K562 (cell line): ENCODE results near the gene MALAT1. TPM values are rescaled to one million over a fixed set of nuclear protein-coding genes. Genes with fewer than 3 reads are reported as not detected.
A peak's percentile ranks its signal among the peaks of the same experiment; 100 is the strongest.

Experiments
- ARHGAP35 ChIP-seq: fragments of 450-650 bp; IDR thresholded peaks from 2 replicates; pipeline ENCODE4 v1.6.1; 2018; ENCODE audit not compliant: partially characterized antibody
- BRD4 ChIP-seq: fragments of 200-600 bp; sonication (generic); IDR thresholded peaks from 2 replicates; pipeline ENCODE4 v1.6.1; 2017; ENCODE audit warnings: inconsistent platforms
- CBFA2T2 ChIP-seq: fragments of 450-650 bp; conservative IDR thresholded peaks from 2 replicates; pipeline ENCODE4 v1.6.1; 2017; ENCODE audit warnings: mild to moderate bottlenecking
- ESRRA ChIP-seq: fragments of 450-650 bp; IDR thresholded peaks from 2 replicates; pipeline ENCODE4 v1.6.1; 2014; ENCODE audit warnings: low read depth, mild to moderate bottlenecking, moderate library complexity, borderline replicate concordance
- HDAC2 ChIP-seq: fragments of 450-650 bp; IDR thresholded peaks from 2 replicates; pipeline ENCODE4 v1.6.1; 2016; ENCODE audit warnings: mild to moderate bottlenecking
- HNRNPL ChIP-seq: fragments of 200-400 bp; formaldehyde crosslinking; IDR thresholded peaks from 2 replicates; pipeline ENCODE4 v1.6.1; 2017; ENCODE audit warnings: low read depth, mild to moderate bottlenecking, low read length
- KLF10 ChIP-seq: fragments of 250-450 bp; sonication (Bioruptor Pico); IDR thresholded peaks from 2 replicates; pipeline ENCODE4 v1.6.1; 2021; ENCODE audit warnings: matching md5 sums
- KLF6 ChIP-seq: fragments of 250-450 bp; sonication (Bioruptor Pico); IDR thresholded peaks from 2 replicates; pipeline ENCODE4 v1.4.0; 2020; ENCODE audit warnings: mild to moderate bottlenecking, moderate library complexity, borderline replicate concordance
- MEIS2 ChIP-seq: fragments of 450-650 bp; IDR thresholded peaks from 2 replicates; pipeline ENCODE4 v1.6.1; 2014; ENCODE audit warnings: mild to moderate bottlenecking; ENCODE audit not compliant: partially characterized antibody
- MTF1 ChIP-seq: fragments of 250-450 bp; sonication (Bioruptor Pico); IDR thresholded peaks from 2 replicates; pipeline ENCODE4 v1.9.0; 2021; ENCODE audit warnings: moderate library complexity, mild to moderate bottlenecking, inconsistent platforms, borderline replicate concordance
- MYBL2 ChIP-seq, 2 experiments: fragments of 450-650 bp in 1 of 2; sonication (generic) in 1 of 2; formaldehyde crosslinking in 1 of 2; IDR thresholded peaks; 2 replicates each; pipeline versions ENCODE4 v1.6.1 to v1.8.1; 2017 to 2022; ENCODE audit warnings: borderline replicate concordance in 1 of 2, inconsistent platforms in 1 of 2, low read depth in 1 of 2, mild to moderate bottlenecking in 1 of 2, missing genetic modification reagents in 1 of 2, moderate library complexity in 1 of 2
- MYC ChIP-seq, 2 experiments: fragments of 250-450 bp in 1 of 2; sonication (Bioruptor Pico) in 1 of 2; IDR thresholded peaks; 2 replicates each; pipeline versions ENCODE4 v1.5.1 to v1.6.1; 2012 to 2021; ENCODE audit warnings: low read depth in 2 of 2, borderline replicate concordance in 1 of 2, improper control_type of control experiment in 1 of 2, low read length in 1 of 2, mild to moderate bottlenecking in 1 of 2, moderate library complexity in 1 of 2
- NR2F6 ChIP-seq: fragments of 450-650 bp; formaldehyde crosslinking; IDR thresholded peaks from 2 replicates; pipeline ENCODE4 v1.4.0; 2020; ENCODE audit warnings: mild to moderate bottlenecking
- RBFOX2 ChIP-seq: fragments of 200-400 bp; formaldehyde crosslinking; IDR thresholded peaks from 2 replicates; pipeline ENCODE4 v1.6.1; 2017; ENCODE audit warnings: low read depth, mild to moderate bottlenecking, low read length, moderate library complexity
- TAL1 ChIP-seq: fragments of 450-650 bp; IDR thresholded peaks from 2 replicates; pipeline ENCODE4 v1.6.1; 2016; ENCODE audit warnings: mild to moderate bottlenecking
- TFE3 ChIP-seq: fragments of 450-650 bp; formaldehyde crosslinking; IDR thresholded peaks from 2 replicates; pipeline ENCODE4 v1.4.0; 2020; ENCODE audit warnings: mild to moderate bottlenecking, mixed read lengths
- polyA plus RNA-seq, 8 experiments: library from polyadenylated mRNA; depleted of rRNA in 4 of 8; stranded (reverse) in 5 of 8; unstranded in 3 of 8; fragments of >200 nt; fragmentation: Nextera tagmentation in 2 of 8; fragmentation: Illumina TruSeq in 1 of 8; extraction: Ambion mirVana in 2 of 8; extraction: Trizol in 1 of 8; gene quantifications; 2 replicates each; pipeline versions ENCODE4 v1.2.1 to v1.2.3, GENCODE V29; 2011 to 2014; ENCODE audit warnings: inconsistent platforms in 1 of 8, missing spikeins in 1 of 8
- total RNA-seq, 7 experiments: library from RNA; depleted of rRNA in 6 of 7; stranded (reverse); fragments of >200 nt in 6 of 7; fragmentation: Illumina TruSeq in 2 of 7; extraction: Trizol in 2 of 7; gene quantifications; 2 replicates each; pipeline versions ENCODE4 v1.2.1 to v1.2.3, GENCODE V29; 2011 to 2021; ENCODE audit warnings: low replicate concordance in 1 of 7
- TF ChIP-seq, protein P1 (sequence below): sonication (generic); formaldehyde crosslinking; IDR thresholded peaks from 2 replicates; pipeline ENCODE4 v1.8.0; 2023; ENCODE audit warnings: mild to moderate bottlenecking, missing genetic modification reagents
- TF ChIP-seq, protein P2 (sequence below): sonication (generic); formaldehyde crosslinking; IDR thresholded peaks from 2 replicates; pipeline ENCODE4 v1.8.0; 2022; ENCODE audit warnings: missing genetic modification reagents, mild to moderate bottlenecking, borderline replicate concordance
- TF ChIP-seq, protein P3 (sequence below), 2 experiments: fragments of 450-650 bp in 1 of 2; sonication (generic) in 1 of 2; formaldehyde crosslinking in 1 of 2; IDR thresholded peaks in 1 of 2; conservative IDR thresholded peaks in 1 of 2; 2 replicates each; pipeline versions ENCODE4 v1.6.1 to v1.8.1; 2016 to 2023; ENCODE audit warnings: mild to moderate bottlenecking in 2 of 2, moderate library complexity in 2 of 2, inconsistent platforms in 1 of 2, missing genetic modification reagents in 1 of 2
- TF ChIP-seq, protein P4 (sequence below): sonication (generic); formaldehyde crosslinking; IDR thresholded peaks from 2 replicates; pipeline ENCODE4 v1.9.0; 2022; ENCODE audit warnings: mild to moderate bottlenecking, missing genetic modification reagents

MALAT1 gene
- total and polyA plus RNA-seq, 9 of the 15 experiments (the other 6 are each of a cell fraction or from before 2014, with no cell fraction given): 363 to 8,715 (median 2,351) TPM

DNA sequence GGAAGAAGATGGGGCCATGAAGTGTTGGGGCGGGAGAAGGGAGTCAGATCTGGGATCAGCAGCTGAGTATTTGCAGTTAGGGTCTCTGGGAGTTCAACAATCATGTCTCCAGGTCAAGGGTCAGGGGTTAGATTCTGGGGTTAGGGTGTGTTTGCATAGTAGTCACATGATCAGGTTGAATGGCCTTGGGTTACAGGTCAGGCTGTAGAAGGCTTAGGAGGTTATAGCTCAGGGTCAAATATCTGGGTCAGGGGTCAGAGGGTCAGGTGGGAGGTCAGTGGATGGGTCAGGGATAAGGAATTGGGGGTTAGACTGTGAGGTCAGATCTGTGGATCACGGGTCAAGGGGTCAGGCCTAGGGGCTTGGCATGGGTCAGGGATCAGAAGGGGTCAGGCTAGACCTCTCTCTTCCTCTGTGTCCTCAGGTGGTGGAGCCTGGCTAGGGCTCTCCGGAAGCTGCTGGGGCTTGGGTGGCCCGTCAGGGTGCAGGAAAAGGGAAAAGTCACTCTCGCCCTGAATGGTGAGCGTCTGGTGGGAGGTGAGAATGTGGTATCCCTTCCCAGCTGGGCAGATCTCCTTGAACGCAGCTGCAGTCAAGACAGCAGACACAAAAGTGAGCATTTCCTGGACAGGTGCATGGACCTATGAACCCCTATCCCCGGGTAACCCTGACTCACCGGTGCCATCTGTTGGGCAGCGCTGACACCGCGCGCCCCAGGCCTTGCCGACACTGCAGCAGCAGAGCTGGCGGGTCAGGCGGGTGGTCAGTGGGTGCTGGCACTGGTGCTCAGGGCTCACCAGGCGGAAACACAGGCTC is 52.9 kb downstream of the MALAT1 start (continued):
- peak; percentile 89 for TF ChIP-seq TFE3 (CRISPR knock-in tag)
- TF ChIP-seq KLF6 (CRISPR knock-in tag): no peak
- no peak for TF ChIP-seq BRD4
- peak; percentile 29 for TF ChIP-seq RBFOX2
- 0 out of 2 replicates have a peak, but pooled peaks have one; percentile 18 for TF ChIP-seq HDAC2
- TF ChIP-seq MEIS2: peak; percentile 2
- TF ChIP-seq, protein P1, sequence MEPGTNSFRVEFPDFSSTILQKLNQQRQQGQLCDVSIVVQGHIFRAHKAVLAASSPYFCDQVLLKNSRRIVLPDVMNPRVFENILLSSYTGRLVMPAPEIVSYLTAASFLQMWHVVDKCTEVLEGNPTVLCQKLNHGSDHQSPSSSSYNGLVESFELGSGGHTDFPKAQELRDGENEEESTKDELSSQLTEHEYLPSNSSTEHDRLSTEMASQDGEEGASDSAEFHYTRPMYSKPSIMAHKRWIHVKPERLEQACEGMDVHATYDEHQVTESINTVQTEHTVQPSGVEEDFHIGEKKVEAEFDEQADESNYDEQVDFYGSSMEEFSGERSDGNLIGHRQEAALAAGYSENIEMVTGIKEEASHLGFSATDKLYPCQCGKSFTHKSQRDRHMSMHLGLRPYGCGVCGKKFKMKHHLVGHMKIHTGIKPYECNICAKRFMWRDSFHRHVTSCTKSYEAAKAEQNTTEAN (CRISPR knock-in tag): no peak
- 0 out of 2 replicates have a peak, but pooled peaks have one; percentile 2 for TF ChIP-seq TAL1
- no peak for TF ChIP-seq KLF10 (CRISPR knock-in tag)
- TF ChIP-seq, protein P2, sequence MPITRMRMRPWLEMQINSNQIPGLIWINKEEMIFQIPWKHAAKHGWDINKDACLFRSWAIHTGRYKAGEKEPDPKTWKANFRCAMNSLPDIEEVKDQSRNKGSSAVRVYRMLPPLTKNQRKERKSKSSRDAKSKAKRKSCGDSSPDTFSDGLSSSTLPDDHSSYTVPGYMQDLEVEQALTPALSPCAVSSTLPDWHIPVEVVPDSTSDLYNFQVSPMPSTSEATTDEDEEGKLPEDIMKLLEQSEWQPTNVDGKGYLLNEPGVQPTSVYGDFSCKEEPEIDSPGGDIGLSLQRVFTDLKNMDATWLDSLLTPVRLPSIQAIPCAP (CRISPR knock-in tag): no peak
- no peak for TF ChIP-seq MYBL2 (IDR thresholded peaks at IDR 0.05; ENCODE audit: low read depth)
- TF ChIP-seq MYBL2 (CRISPR knock-in tag; IDR thresholded peaks at IDR 0.05; ENCODE audit: borderline replicate concordance): no peak
- peak; percentile 45 for TF ChIP-seq CBFA2T2
- TF ChIP-seq, protein P3, sequence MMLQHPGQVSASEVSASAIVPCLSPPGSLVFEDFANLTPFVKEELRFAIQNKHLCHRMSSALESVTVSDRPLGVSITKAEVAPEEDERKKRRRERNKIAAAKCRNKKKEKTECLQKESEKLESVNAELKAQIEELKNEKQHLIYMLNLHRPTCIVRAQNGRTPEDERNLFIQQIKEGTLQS (IDR thresholded peaks at IDR 0.05): 0 out of 2 replicates have a peak, but pooled peaks have one; percentile 29
- TF ChIP-seq, protein P3 (CRISPR knock-in tag; conservative IDR thresholded peaks at IDR 0.05): no peak
- peak; percentile 64 for TF ChIP-seq ARHGAP35
- no peak for TF ChIP-seq NR2F6 (CRISPR knock-in tag)
- no peak for TF ChIP-seq MYC (IDR thresholded peaks at IDR 0.05; ENCODE audit: low read depth, low read length)
- TF ChIP-seq MYC (CRISPR knock-in tag; IDR thresholded peaks at IDR 0.05; ENCODE audit: borderline replicate concordance, low read depth): no peak
- TF ChIP-seq MTF1 (CRISPR knock-in tag): no peak
- TF ChIP-seq HNRNPL: peak; percentile 85
- TF ChIP-seq ESRRA: peak; percentile 92
- TF ChIP-seq, protein P4, sequence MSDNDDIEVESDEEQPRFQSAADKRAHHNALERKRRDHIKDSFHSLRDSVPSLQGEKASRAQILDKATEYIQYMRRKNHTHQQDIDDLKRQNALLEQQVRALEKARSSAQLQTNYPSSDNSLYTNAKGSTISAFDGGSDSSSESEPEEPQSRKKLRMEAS (CRISPR knock-in tag): peak; percentile 22; the same call in 1 of the 2 replicates
